ENCODE measurements around the gene ENOX1. TPM values are rescaled to one million over a fixed set of nuclear protein-coding genes. Genes with fewer than 3 reads are reported as not detected.

Gene ENOX1
- total RNA-seq, 1 donor from 2014 or later, result 19.3 TPM

DNA sequence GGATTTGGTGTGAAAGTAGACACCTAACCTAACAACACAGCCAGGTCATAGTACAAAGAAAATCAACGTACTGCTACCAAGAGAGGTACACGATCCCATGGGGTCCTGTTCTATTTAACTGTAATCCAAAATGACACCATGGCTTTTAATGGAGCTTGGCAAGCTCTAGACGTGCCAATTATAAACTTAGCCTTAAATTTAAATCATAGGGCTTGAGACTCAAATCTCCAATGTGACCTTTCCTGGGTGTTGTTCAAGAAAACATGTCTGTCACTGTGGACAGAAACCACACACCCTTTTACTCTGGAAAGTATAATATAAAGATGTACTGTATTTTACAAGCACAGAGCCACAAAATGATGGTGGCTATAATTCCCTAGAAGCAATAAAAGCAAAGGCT, 299.3 kb downstream of the ENOX1 start:
- peak; percentile 59 for DNase-seq (ENCODE audit: low spot score)

DNA sequence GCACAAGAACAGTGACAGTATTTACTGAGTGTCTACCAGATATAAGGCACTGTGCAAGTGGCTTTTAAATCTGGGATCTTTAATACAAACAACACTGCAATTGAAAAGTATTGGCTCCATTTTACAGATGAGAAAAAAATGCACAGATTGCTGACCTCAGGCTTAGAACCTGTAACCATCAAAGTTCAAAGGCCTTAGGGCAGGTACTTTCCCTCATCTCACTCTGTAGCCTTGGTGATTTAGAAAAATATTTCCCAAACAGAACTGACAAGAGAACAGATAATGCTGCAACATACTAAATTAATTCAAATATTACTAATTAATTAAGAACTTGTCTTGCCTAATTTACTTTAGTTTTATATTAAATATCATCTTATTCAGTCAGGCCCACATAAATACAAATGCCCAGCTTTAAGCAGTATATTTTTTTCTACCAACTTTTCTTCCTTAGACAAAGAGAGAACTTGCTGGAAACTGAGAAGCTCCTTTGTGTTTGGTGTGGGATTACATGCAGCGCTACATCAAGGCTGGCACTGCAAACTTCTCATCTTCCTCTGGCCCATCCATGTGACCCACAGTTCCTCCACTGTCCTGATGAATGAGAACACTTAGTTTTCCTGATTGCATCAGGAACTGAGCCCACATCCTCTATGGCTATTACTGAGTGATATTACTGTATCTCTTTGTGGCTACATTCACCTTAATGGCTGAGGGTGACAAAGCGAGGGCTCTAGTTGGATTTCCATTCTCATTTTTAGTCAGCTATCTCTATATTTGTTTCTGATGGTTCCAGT, 302.1 kb downstream of the ENOX1 start:
- no peak for DNase-seq (ENCODE audit: low spot score)

DNA sequence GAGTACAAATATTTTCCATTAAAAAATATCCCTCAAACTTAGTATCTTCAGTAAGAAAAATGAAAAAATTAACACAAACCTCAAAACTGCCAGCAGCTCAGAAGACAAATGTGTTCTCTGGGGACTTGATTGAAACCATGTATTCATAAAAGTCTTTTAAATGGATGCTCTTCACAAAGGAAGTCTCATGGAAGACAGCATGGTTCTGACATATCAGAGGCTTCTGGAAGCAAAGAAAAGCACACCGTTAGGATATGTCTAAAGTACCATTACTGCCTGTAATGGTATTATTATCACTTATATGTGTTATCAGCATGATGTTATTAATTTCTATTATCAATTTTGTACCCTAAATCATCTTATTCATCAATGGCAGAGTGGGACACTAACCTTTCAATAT, 302.8 kb downstream of the ENOX1 start:
- DNase-seq (ENCODE audit: low spot score), result no peak

DNA sequence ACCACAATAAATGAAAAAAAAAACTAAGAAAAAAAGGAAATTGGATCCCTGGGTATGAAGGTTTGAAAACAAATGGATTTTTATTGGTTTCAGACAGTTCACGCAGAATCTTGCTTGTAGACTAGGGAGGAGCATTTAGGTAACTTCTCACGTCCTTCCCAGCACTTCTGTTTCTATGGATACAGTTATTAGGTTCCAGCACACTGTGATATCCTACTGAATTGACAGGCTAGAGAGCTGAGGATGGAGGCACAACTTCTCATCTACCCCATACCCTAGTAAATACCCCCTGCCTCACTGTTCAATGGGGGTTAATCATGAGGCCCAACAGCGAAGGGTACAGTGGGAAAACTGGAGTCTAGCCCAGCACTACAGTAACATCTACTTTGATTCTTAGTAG, 304.1 kb downstream of the ENOX1 start:
- DNase-seq (ENCODE audit: low spot score), result no peak

DNA sequence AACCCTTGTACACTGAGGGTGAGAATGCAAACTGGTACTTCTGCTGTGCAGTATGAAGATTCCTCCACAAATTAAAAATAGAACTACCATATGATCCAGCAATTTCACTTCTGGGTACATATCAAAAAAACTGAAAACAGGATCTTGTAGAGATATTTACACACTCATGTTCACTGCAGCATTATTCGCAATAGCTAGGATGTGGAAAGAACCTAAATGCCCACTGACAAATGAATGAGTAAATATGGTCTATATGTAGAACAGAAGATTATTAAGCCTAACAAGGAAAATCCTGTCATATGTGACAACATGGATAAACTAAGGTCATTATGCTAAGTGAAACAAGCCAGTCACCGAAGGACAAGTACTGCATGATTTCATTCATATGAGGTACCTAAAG, 304.7 kb downstream of the ENOX1 start:
- DNase-seq (ENCODE audit: low spot score), result no peak

DNA sequence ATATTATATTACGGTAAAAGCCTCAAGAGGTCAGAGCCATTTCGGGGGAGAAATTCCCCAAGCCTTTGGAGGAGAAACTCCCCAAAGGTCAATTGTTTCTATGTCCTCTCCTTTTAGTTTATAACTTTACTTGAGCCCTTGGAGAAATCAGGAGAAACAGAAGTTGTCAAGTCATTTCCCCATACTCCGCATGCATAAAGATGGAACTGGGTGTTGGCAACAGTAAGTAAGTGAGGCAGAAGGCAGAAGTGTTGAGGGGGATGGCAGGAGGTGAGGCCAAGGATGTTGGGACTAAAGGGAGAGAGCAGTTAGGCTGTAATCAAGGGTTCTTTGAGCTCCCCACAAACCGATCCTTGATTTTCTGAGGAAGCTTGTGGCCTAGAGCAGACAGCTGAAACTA, 307.9 kb downstream of the ENOX1 start:
- no peak for DNase-seq (ENCODE audit: low spot score)

DNA sequence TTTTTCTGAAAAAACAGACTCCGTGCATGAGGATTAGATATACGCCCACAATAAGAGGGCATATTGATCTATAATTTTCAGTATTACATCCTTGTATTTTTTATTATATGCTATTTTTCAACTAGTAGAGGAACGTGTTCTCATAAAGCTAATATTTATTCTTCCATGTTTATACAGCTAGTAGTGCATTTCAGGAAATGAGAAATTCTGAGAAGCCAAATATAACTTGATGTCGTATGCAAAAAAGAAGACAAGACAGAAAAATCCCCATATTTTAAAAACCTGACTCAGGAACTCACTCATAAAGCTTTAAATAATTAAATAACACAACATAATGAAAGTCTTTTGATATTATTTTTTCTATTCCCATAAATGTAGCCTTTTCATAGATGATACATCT, 308.6 kb downstream of the ENOX1 start:
- DNase-seq (ENCODE audit: low spot score), result no peak

DNA sequence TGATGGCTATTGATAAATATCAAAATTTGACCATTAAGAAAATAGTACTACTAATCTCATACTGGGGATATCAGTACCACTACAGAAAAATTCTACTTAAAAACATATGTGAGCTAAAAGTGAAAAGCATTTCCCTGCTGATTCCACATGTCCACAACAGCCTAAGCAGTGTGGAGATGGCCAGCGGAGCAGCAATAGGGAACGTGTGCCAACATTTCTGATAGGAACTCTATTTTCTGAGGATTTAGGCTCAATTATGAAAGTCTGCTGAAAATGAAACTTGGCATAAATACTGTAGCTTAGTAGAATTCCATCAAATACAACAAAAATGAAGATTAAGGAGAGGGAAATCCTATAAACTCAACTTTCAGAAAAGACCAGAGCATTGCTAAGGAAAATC, 311.6 kb downstream of the ENOX1 start:
- peak; percentile 43 for DNase-seq (ENCODE audit: low spot score)

DNA sequence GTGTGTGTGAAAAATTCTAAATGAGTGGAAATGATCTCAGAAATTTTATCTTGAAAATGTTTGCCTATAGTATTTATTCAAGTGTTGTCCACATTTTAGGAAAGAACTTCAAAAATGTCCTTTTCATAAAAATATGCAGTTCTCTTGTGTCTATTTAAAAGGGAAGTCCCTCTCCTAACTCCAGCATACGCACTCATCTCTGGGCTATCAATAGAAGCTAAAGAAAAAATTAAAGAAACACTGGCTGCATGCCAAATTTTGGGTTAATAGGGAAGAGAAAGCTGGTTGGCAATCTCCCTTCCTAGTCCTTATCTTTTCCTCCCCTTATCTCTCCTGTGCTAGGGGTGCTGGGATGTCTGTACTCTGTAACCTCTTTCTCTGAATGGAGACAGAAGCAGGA, 313.3 kb downstream of the ENOX1 start:
- DNase-seq (ENCODE audit: low spot score), result peak; percentile 35

DNA sequence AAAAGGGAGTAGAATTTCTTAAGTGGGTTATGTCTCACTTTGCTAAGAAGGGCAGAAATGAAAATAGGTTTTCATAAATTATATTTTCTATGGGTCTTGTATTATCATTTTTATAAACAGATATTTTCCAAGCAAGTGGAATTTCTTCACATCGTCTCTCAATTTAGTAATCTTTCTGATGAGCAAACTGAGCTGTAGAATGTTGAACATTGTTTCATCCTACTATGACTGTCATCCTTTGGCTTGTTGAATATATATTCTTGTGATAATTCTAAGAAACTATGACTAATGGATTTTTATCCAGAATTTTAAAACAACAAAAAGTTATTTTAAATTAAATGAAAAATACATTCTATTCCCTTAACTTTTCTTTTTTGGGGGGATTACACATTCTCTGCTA, 313.8 kb downstream of the ENOX1 start:
- no peak for DNase-seq (ENCODE audit: low spot score)

DNA sequence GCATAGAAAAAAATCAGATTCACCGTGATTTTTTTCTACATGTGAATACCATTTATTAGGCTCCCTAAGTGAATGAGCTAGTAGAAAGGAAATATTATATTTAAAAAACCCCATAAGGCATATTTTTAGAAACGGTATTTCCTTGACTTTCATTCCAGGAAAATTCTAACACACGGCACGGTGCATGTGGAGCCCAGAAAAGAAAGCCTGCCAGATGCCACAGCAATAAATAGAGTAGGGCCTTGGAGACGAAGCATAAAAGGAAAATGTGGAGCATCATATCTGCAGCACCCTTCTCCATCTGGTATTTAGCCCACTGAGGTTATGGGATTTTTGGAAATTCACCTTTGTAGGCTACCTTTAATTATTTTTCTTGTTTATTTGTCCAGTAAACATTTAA, 314.4 kb downstream of the ENOX1 start:
- peak; percentile 45 for DNase-seq (ENCODE audit: low spot score)

DNA sequence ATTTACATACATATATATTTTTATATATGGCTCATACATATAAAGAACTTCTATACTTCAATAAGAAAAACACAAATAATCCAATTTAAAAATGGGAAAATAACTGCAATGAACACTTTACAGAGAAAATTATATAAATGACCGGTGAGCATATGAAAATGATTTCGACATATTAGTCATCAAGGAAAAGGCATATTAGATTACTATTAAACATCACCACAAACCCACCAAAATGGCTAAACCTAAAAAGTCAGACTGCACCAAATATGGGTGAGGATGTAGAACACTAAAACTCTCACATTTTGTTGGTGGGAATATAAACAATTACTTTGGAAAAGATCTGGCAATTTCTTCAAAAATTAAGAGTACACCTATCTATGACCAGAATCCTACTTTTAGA, 316.2 kb downstream of the ENOX1 start:
- DNase-seq (ENCODE audit: low spot score), result no peak

DNA sequence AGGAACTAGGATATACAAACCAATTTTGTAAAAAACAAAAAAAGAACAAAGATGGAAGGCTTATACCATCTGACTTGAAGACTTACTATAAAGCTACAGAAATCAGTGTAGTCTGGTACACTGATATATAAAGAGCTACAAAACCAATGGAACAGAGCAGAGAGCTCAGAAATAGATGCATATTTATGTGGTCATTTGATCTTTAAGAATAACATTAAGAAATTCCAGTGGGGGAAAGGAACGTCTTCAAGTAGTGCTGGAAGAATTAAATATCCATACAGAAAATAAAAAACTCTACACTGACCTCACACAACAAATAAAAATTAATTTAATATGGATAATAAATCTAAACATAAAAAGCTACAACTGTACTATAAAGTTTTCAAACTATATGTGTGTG, 317.0 kb downstream of the ENOX1 start:
- no peak for DNase-seq (ENCODE audit: low spot score)

DNA sequence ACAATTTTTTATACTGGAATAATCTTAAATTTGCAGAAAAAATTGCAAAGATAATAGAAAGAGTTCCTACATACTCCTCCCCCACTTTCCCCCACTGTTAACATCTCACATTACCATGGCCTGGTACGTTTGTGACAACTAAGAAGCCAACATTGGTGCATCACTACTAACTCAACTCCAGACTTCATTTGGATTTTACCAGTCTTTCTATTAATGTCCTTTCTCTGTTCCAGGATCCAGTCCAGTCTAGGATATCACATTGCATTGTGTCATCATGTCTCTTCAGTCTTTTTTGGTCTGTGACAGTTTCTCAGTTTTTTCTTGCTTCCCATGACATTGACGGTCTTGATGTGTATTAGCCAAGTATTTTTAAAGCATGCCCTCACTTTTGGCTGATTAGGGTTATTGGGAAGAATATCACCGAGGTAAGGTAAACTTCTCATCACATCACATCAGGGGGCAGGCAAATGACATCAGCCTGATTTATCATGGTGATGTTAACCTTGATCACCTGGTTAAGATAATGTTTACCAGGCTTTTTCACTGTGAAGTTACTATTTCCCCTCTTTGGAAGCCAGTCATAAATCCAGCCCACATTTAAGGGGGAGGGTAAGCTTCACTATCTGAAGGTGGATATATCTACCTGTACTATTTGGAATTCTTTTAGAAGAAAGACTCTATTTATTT, 322.1 kb downstream of the ENOX1 start:
- no peak for DNase-seq (ENCODE audit: low spot score)

DNA sequence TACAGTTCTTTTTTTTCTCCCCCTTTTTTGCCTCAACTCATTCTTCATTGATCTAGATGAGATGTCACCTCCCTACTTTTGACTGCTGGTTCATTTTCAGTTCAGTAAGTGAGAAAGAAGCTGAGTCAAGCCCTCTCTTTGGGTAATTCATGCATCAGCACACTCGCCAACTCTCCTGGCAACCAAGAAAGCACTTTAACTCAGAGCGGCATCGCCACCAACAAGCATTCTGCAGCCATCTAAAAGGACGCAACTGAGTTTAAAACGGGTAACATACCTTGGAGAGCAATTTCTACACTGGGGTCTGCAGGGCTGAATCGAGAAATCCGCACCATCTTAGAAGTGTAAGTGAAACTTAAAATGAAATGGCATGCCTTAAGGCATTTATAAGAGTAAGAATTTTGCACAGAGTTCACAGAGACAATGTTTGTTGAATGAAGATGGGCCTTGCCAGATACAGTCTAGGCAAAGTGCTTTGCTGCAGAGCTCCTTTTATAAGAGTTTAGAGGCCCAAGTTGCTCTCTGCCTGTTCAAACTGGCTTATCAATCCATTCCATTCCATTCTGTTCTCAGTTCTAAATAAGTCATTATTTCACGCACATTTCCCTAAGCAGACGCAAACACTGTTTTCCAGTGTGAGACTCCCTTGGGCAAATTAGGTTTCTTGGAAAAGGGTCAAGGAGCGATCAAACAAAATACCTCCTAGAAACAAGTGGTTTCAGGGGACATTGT, 338.0 kb downstream of the ENOX1 start:
- no peak for DNase-seq (ENCODE audit: low spot score)

DNA sequence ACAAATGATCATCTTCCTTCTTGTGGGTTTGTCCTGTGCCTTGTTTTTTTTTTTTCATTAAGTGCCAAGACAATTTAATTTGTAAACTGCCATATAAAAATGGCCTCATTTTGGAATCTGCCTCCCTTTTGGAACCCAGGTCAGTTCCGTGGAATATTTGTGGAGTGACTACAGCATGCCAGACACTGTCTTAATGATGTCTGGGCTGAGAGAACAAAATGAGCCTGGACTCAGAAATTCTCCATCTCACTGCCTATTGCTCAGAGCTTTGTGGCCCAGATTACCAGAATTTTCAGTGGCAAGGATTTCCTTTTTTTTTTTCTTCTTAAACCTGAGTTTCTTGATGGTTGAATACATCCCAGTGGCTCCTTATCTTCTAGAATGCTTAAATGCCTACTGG, 340.6 kb downstream of the ENOX1 start:
- peak; percentile 47 for DNase-seq (ENCODE audit: low spot score)

DNA sequence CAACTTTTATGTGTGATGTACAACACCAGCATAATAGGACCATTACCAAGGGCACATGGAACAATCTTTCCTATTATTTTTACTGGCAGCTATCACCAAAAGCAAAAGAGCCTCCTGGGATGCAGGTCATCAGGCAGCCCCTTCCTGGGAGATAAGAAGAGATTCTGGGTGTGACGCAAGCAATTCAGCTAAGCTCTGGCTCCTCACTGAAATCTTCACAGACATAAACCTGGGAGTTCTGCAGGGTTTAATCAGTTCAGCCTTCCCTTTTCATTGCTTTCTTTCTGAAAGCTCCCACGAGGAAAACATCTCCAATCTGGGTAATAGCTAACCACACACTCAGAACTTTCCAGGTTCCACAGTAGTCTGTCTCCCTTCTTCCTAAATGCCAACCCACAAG, 341.1 kb downstream of the ENOX1 start:
- DNase-seq (ENCODE audit: low spot score), result peak; percentile 79

DNA sequence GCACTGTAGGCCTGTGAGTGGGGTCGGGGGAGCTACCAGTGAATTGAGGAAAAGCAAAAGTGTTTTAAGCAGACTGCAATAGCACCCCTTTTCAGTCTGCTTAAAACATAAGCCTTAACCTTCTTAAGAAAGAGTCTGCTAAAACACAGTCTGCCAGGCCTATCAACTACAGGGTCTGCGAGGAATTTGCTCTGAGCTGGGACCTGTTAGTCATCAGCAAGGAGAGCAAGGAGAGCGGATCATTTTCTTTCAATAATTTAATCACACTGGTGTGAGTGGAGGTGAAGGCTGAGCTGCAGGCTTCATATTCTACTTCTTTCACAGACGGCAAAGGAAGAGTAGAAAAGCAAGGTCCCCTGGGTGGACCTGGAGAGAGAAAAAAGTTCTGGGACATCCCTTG, 342.7 kb downstream of the ENOX1 start:
- peak; percentile 78 for DNase-seq (ENCODE audit: low spot score)

DNA sequence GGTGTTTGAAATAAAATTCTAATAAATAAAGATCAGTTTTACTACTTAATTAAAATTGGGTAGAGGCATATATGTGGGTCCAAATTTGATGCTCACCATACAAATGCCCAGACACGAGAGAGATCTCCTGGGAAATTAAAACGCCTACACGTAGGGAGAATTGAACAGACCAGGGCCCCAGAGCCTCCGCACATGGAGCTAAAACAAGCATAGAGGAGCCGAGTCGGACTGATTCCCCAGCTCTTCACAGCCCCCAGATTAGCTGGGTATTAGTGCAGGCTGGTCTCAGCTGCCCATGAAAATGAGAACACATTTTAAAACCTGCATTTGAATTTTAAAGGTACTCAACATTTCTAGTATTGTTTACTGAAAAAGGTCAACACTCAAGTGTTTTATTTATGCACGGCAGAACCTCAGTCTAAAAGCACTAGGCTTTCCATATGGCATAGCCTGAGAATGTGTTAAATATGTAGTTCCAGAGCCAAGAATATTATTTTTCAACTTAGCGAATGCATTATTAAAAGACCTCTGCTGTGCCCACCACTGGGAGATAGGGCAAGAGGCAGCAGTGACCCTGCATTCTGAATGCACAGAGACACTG, 344.8 kb downstream of the ENOX1 start:
- peak; percentile 20 for DNase-seq (ENCODE audit: low spot score)

DNA sequence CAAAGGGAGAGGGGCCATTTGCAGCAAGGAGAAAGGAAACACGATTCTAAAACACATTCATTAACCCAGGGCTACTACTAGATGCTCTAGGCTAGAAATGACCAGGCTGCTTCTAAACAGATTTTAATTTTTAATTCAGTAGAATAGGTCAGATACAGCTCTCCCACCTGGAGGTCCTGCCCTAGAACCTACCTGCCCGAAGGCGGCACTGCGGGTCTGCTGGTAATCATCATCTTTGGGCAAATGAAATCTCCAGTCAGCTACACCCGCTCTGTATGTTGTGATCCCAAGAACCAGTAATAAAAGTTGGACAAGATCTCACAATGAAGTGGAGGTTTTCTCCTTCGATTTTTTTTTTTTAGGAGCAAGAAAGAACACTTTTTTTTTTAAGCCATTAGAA, 345.3 kb downstream of the ENOX1 start:
- DNase-seq (ENCODE audit: low spot score), result no peak

DNA sequence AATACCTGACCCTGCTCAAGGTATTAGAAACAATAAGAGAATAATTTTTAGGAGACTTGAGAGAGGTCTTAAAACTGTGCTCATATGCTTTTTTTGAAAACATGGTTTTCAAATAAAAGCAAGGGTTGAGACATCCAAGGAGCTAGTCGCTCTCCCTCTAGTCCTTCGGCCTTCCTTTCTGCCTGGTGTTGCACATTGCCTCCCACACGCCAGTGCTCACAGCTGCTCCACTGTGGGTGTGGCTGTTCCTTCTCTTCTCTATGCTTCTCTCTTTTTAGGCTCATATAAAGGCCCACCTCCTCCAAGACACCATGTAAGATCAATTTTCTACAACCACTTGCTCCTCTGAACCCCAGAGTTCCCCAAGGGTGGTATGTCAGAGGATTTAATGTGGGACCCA, 352.6 kb downstream of the ENOX1 start:
- DNase-seq (ENCODE audit: low spot score), result no peak

DNA sequence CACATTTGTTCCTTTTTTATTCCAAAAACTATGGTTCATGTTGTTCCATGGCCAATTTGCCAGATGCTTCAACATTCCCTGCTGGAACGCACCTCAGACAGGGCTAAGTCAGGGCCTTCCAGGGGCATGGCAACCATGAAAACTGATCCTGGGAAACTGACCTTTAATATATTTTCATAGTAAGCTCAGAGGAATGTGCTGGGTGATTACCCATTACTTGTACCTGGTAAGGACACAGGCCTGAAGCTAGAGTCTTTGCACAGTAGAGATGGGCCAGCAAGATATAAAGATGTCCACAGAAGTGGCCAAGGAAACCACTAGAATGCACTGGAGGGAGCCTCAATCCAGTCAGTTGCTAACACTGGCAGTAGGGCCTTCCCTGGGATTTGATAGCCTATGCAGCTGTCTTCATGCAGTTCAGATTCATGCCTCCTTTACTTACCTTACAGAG, 353.1 kb downstream of the ENOX1 start:
- no peak for DNase-seq (ENCODE audit: low spot score)
